Hepatocyte (in vitro differentiated cells): ENCODE results near the gene CHCHD6. TPM values are rescaled to one million over a fixed set of nuclear protein-coding genes. Genes with fewer than 3 reads are reported as not detected.

Experiments used
- DNase-seq: peaks from one replicate; pipeline ENCODE4 v3.0.0-alpha.2; 2016; ENCODE audit warnings: low spot score
- H2AFZ ChIP-seq: fragments of 200-600 bp; sonication (generic); 2 replicates; pipeline ENCODE4 v1.6.0; 2016; ENCODE audit warnings: antibody characterized with exemption, mild to moderate bottlenecking
- H3K27ac ChIP-seq: fragments of 200-600 bp; sonication (generic); 2 replicates; pipeline ENCODE4 v1.5.1; 2016; ENCODE audit warnings: mild to moderate bottlenecking
- H3K27me3 ChIP-seq: fragments of 200-600 bp; sonication (generic); 2 replicates; pipeline ENCODE4 v1.6.1; 2016
- H3K36me3 ChIP-seq: fragments of 200-600 bp; sonication (generic); replicated peaks from 2 replicates; pipeline ENCODE4 v1.5.1; 2016; ENCODE audit warnings: low read depth; ENCODE audit not compliant: insufficient read depth
- H3K4me1 ChIP-seq: fragments of 200-600 bp; sonication (generic); 2 replicates; pipeline ENCODE4 v1.5.1; 2016; ENCODE audit warnings: mild to moderate bottlenecking, moderate library complexity; ENCODE audit not compliant: insufficient read depth
- H3K4me2 ChIP-seq: fragments of 200-600 bp; sonication (generic); 2 replicates; pipeline ENCODE4 v1.6.0; 2016
- H3K4me3 ChIP-seq: fragments of 200-600 bp; sonication (generic); 2 replicates; pipeline ENCODE4 v1.5.1; 2016; ENCODE audit warnings: mild to moderate bottlenecking
- H3K79me2 ChIP-seq: fragments of 200-600 bp; sonication (generic); 2 replicates; pipeline ENCODE4 v1.6.0; 2017; ENCODE audit warnings: mild to moderate bottlenecking
- H3K9me2 ChIP-seq: fragments of 200-600 bp; sonication (generic); replicated peaks from 2 replicates; pipeline ENCODE4 v1.6.0; 2017; ENCODE audit warnings: mild to moderate bottlenecking; ENCODE audit not compliant: insufficient read depth
- H3K9me3 ChIP-seq: fragments of 200-600 bp; sonication (generic); 2 replicates; pipeline ENCODE4 v1.5.1; 2016; ENCODE audit warnings: low read depth, mild to moderate bottlenecking
- H4K20me1 ChIP-seq: fragments of 200-600 bp; sonication (generic); 2 replicates; pipeline ENCODE4 v1.6.0; 2016; ENCODE audit warnings: mild to moderate bottlenecking; ENCODE audit not compliant: insufficient read depth, poor library complexity, severe bottlenecking
- CTCF ChIP-seq: fragments of 200-600 bp; sonication (generic); IDR thresholded peaks from 2 replicates; pipeline ENCODE4 v1.5.1; 2016; ENCODE audit warnings: antibody characterized with exemption, mild to moderate bottlenecking; ENCODE audit not compliant: poor library complexity
- EZH2 ChIP-seq: fragments of 200-600 bp; sonication (generic); IDR thresholded peaks from 2 replicates; pipeline ENCODE4 v1.6.1; 2016; ENCODE audit warnings: antibody characterized with exemption, mild to moderate bottlenecking, borderline replicate concordance
- EZH2phosphoT487 ChIP-seq: fragments of 200-600 bp; sonication (generic); IDR thresholded peaks from one replicate; pipeline ENCODE4 v1.6.1; 2018; ENCODE audit warnings: antibody characterized with exemption, mild to moderate bottlenecking, low read depth, moderate library complexity; ENCODE audit not compliant: unreplicated experiment, severe bottlenecking
- WGBS: methylation state at CpG from one replicate; pipeline ENCODE4 v1.1.6; 2016; ENCODE audit warnings: low lambda C conversion rate; ENCODE audit errors: missing lambda C conversion rate; 5-methylcytosine and 5-hydroxymethylcytosine counted together
- polyA plus RNA-seq: library from polyadenylated mRNA; unstranded; fragments of >200 nt; fragmentation: Nextera tagmentation; extraction: Ambion mirVana; gene quantifications from 2 replicates; pipeline ENCODE4 v1.2.1, GENCODE V29; 2016
- total RNA-seq: library from RNA; depleted of rRNA; stranded (reverse); fragments of >200 nt; gene quantifications from 2 replicates; pipeline ENCODE4 v1.2.3, GENCODE V29; 2014

The CHCHD6 gene
- total and polyA plus RNA-seq, 2 experiments from 2014 or later = 13.8 to 19.7 TPM

GRCh38 chr3:126998728-126999127 is 294.7 kb downstream of the CHCHD6 start:
- TF ChIP-seq CTCF (no peak), EZH2phosphoT487 (no peak), EZH2 (no peak)
- no peak overlapping the region for H3K4me3 ChIP-seq
- no peak overlapping the region for H3K27ac ChIP-seq
- peaks cover 45% of the 10 kb centered on the region for H4K20me1 ChIP-seq
- H3K79me2 ChIP-seq = peaks cover 25% of the 10 kb centered on the region
- H3K4me2 ChIP-seq = no peak overlapping the region
- no peak overlapping the region for H2AFZ ChIP-seq
- no peak for DNase-seq
- H3K36me3 ChIP-seq = no peaks in the 10 kb centered on the region
- 44% methylated on average over 3 of the region's 3 CpGs for WGBS
- H3K9me2 ChIP-seq = no peaks in the 10 kb centered on the region
- H3K27me3 ChIP-seq = no peaks in the 10 kb centered on the region
- peaks cover 14% of the 10 kb centered on the region for H3K4me1 ChIP-seq
- H3K9me3 ChIP-seq = no peaks in the 10 kb centered on the region

GRCh38 chr3:126999383-126999782 is 295.3 kb downstream of the CHCHD6 start:
- 98% methylated on average over 13 of the region's 15 CpGs for WGBS
- Histone ChIP-seq H3K4me1 (peaks cover 14% of the 10 kb centered on the region), H3K27me3 (no peaks in the 10 kb centered on the region), H3K4me2 (no peak overlapping the region), H3K9me2 (no peaks in the 10 kb centered on the region), H3K4me3 (no peak overlapping the region), H3K27ac (no peak overlapping the region), H2AFZ (no peak overlapping the region), H3K9me3 (no peaks in the 10 kb centered on the region), H3K79me2 (peaks cover 19% of the 10 kb centered on the region), H4K20me1 (peaks cover 39% of the 10 kb centered on the region), H3K36me3 (no peaks in the 10 kb centered on the region)
- TF ChIP-seq EZH2 (no peak), CTCF (no peak), EZH2phosphoT487 (no peak)
- DNase-seq = no peak

DNA sequence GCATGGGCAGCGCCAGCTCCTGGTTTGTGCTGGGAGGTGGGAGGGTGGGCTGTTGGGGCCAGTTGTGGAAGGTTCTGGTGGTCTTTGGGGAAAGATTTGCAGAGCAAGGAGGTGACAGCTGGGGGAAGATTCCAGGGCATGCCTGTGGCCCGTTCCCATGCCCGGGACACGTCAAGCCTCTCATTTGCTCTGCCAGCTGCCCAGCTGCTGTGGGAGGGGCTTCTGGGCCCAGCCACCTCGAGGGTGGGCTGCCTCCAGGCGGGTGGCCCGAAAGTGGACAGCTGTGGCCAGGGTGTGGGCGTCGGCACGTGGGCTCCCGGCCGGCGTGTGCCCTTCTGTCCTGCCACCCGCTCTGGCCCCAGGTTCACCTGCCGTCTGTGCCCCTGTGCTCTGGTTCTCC is 296.1 kb downstream of the CHCHD6 start:
- H3K9me3 ChIP-seq = no peaks in the 10 kb centered on the region
- no peaks in the 10 kb centered on the region for H3K9me2 ChIP-seq
- H4K20me1 ChIP-seq = peaks cover 32% of the 10 kb centered on the region
- WGBS = 94% methylated on average over 15 of the region's 15 CpGs
- H2AFZ ChIP-seq = no peak overlapping the region
- no peak overlapping the region for H3K4me3 ChIP-seq
- no peak overlapping the region for H3K27ac ChIP-seq
- H3K4me2 ChIP-seq = no peak overlapping the region
- no peaks in the 10 kb centered on the region for H3K36me3 ChIP-seq
- DNase-seq = no peak
- no peak for TF ChIP-seq EZH2
- no peak for TF ChIP-seq EZH2phosphoT487
- no peak for TF ChIP-seq CTCF
- H3K27me3 ChIP-seq = no peaks in the 10 kb centered on the region
- peaks cover 17% of the 10 kb centered on the region for H3K79me2 ChIP-seq
- peaks cover 14% of the 10 kb centered on the region for H3K4me1 ChIP-seq

DNA sequence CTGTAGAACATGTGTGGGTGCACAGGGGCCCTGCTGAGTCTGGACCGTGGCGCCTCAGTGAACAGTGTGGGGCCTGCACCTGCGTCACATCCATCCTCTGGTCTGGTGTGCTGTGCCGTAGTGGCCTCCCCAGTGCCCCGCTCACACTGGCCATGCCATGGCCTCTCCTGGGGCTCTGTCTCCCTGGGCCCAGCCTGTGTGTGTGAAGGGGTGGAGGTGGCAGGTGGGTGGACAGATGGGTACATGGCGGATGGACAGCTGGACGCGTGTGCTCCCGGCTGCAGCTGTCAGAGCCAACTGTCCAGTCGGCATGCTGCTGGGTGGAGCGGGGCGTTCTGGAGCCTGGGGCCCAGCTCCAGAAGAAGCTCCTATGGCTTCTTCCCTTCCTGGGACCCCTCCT is 296.7 kb downstream of the CHCHD6 start:
- H3K9me3 ChIP-seq = no peaks in the 10 kb centered on the region
- DNase-seq = no peak
- H3K4me1 ChIP-seq = peaks cover 14% of the 10 kb centered on the region
- no peak overlapping the region for H3K27ac ChIP-seq
- H3K4me2 ChIP-seq = no peak overlapping the region
- H3K27me3 ChIP-seq = no peaks in the 10 kb centered on the region
- peaks cover 27% of the 10 kb centered on the region for H4K20me1 ChIP-seq
- no peaks in the 10 kb centered on the region for H3K36me3 ChIP-seq
- no peaks in the 10 kb centered on the region for H3K9me2 ChIP-seq
- H2AFZ ChIP-seq = no peak overlapping the region
- H3K79me2 ChIP-seq = peaks cover 17% of the 10 kb centered on the region
- no peak overlapping the region for H3K4me3 ChIP-seq
- TF ChIP-seq CTCF (no peak), EZH2phosphoT487 (no peak), EZH2 (no peak)
- WGBS = 94% methylated on average over 12 of the region's 12 CpGs
